Fibroblast of lung (primary cell): ENCODE results near the gene TESK1. TPM values are rescaled to one million over a fixed set of nuclear protein-coding genes. Genes with fewer than 3 reads are reported as not detected.

Experiments
- DNase-seq, 2 donors: peaks; one replicate each; pipeline versions ENCODE4 v3.0.0 to v3.0.0-alpha.2; 2010; ENCODE audit warnings: low read depth in 2 of 2
- H2AFZ ChIP-seq: 2 replicates; pipeline ENCODE4 v1.5.1; 2012; ENCODE audit warnings: low read length, control low read depth, inconsistent platforms
- H3K27ac ChIP-seq: 2 replicates; pipeline ENCODE4 v1.5.1; 2011; ENCODE audit warnings: low read length, control low read depth; ENCODE audit not compliant: insufficient read depth
- H3K27me3 ChIP-seq: 2 replicates; pipeline ENCODE4 v1.5.1; 2011; ENCODE audit warnings: mild to moderate bottlenecking, low read length; ENCODE audit not compliant: control insufficient read depth, insufficient read depth
- H3K36me3 ChIP-seq: 2 replicates; pipeline ENCODE4 v1.5.1; 2011; ENCODE audit warnings: low read length; ENCODE audit not compliant: control insufficient read depth, insufficient read depth
- H3K4me1 ChIP-seq: 2 replicates; pipeline ENCODE4 v1.5.1; 2011; ENCODE audit warnings: low read length; ENCODE audit not compliant: control insufficient read depth, insufficient read depth; ENCODE audit errors: extremely low read depth
- H3K4me2 ChIP-seq: 2 replicates; pipeline ENCODE4 v1.5.1; 2011; ENCODE audit warnings: low read length, control low read depth; ENCODE audit not compliant: insufficient read depth; ENCODE audit errors: extremely low read depth
- H3K4me3 ChIP-seq, 4 experiments: fragments of 200-600 bp in 1 of 4; sonication (generic) in 1 of 4; replicated peaks in 1 of 4; 2 replicates each; pipeline ENCODE4 v1.5.1; 2011 to 2016; ENCODE audit warnings: low read length in 4 of 4, low read depth in 3 of 4, mild to moderate bottlenecking in 3 of 4, control low read depth in 2 of 4, inconsistent platforms in 1 of 4, mixed read lengths in 1 of 4; ENCODE audit not compliant: insufficient read depth in 1 of 4; ENCODE audit errors: control extremely low read depth in 1 of 4
- H3K79me2 ChIP-seq: 2 replicates; pipeline ENCODE4 v1.5.1; 2012; ENCODE audit warnings: mild to moderate bottlenecking, low read length, inconsistent platforms; ENCODE audit not compliant: control insufficient read depth, insufficient read depth
- H3K9ac ChIP-seq: 2 replicates; pipeline ENCODE4 v1.5.1; 2011; ENCODE audit warnings: mild to moderate bottlenecking, low read length, control low read depth; ENCODE audit not compliant: insufficient read depth
- H3K9me3 ChIP-seq: 2 replicates; pipeline ENCODE4 v1.5.1; 2012; ENCODE audit warnings: low read depth, low read length; ENCODE audit not compliant: control insufficient read depth, insufficient read depth
- H4K20me1 ChIP-seq: 2 replicates; pipeline ENCODE4 v1.5.1; 2011; ENCODE audit warnings: low read length; ENCODE audit not compliant: control insufficient read depth, insufficient read depth; ENCODE audit errors: extremely low read depth
- CTCF ChIP-seq, 2 donors: IDR thresholded peaks in 1 of 2; conservative IDR thresholded peaks in 1 of 2; 1 replicate in 1 of 2; 2 replicates in 1 of 2; pipeline ENCODE4 v1.5.1; 2011 to 2012; ENCODE audit warnings: low read length in 2 of 2, control low read depth in 1 of 2, inconsistent platforms in 1 of 2, low read depth in 1 of 2, mild to moderate bottlenecking in 1 of 2
- EZH2 ChIP-seq: IDR thresholded peaks from 2 replicates; pipeline ENCODE4 v1.5.1; 2012; ENCODE audit warnings: low read length, control low read depth, mild to moderate bottlenecking; ENCODE audit errors: missing control alignments
- polyA plus RNA-seq, 2 donors: library from polyadenylated mRNA; depleted of rRNA in 1 of 2; stranded (reverse) in 1 of 2; unstranded in 1 of 2; fragments of >200 nt; gene quantifications; 2 replicates each; pipeline ENCODE4 v1.2.1, GENCODE V29; 2011 to 2012; ENCODE audit warnings: missing spikeins in 1 of 2
- total RNA-seq: library from RNA; depleted of rRNA; stranded (reverse); fragments of >200 nt; gene quantifications from 2 replicates; pipeline ENCODE4 v1.2.1, GENCODE V29; 2014

The TESK1 gene
- total and polyA plus RNA-seq, 2 donors (not counting 1 experiment from before 2014, with no cell fraction given) = 9.4 to 12.0 TPM

- no peaks in the 10 kb centered on the region for H3K9me3 ChIP-seq
- no peak overlapping the region for H3K27ac ChIP-seq
- H3K27me3 ChIP-seq = peaks cover 3% of the 10 kb centered on the region
- H3K79me2 ChIP-seq = no peaks in the 10 kb centered on the region
- no peak overlapping the region for H3K4me2 ChIP-seq
- H3K36me3 ChIP-seq = no peaks in the 10 kb centered on the region
- TF ChIP-seq CTCF (conservative IDR thresholded peaks at IDR 0.05 in 1 of 2, IDR thresholded peaks at IDR 0.05 in 1 of 2; ENCODE audit: low read depth in 1 of 2, low read length in 2 of 2) (no peak), EZH2 (no peak)
- no peak for DNase-seq
- no peak overlapping the region for H3K9ac ChIP-seq
- no peak overlapping the region for H2AFZ ChIP-seq
- no peak overlapping the region for H3K4me3 ChIP-seq
- H4K20me1 ChIP-seq = no peaks in the 10 kb centered on the region
- H3K4me1 ChIP-seq = no peaks in the 10 kb centered on the region
Observed at GRCh38 chr9:35574578-35575122, 30.4 kb upstream of the TESK1 start.

GRCh38 chr9:35575478-35575877, 29.6 kb upstream of the TESK1 start:
- Histone ChIP-seq H3K9me3 (no peaks in the 10 kb centered on the region), H3K4me1 (no peaks in the 10 kb centered on the region), H3K4me3 (no peak overlapping the region), H3K27ac (no peak overlapping the region), H4K20me1 (no peaks in the 10 kb centered on the region), H3K4me2 (no peak overlapping the region), H2AFZ (no peak overlapping the region), H3K9ac (no peak overlapping the region), H3K79me2 (no peaks in the 10 kb centered on the region), H3K27me3 (peaks cover 3% of the 10 kb centered on the region), H3K36me3 (no peaks in the 10 kb centered on the region)
- TF ChIP-seq EZH2 = no peak
- TF ChIP-seq CTCF (conservative IDR thresholded peaks at IDR 0.05 in 1 of 2, IDR thresholded peaks at IDR 0.05 in 1 of 2; ENCODE audit: low read depth in 1 of 2, low read length in 2 of 2) = no peak
- DNase-seq = no peak

- Histone ChIP-seq H3K27me3 (peaks cover 3% of the 10 kb centered on the region), H3K79me2 (no peaks in the 10 kb centered on the region), H3K4me1 (no peaks in the 10 kb centered on the region), H3K9ac (no peak overlapping the region), H3K4me3 (no peak overlapping the region), H3K27ac (no peak overlapping the region), H4K20me1 (no peaks in the 10 kb centered on the region), H3K36me3 (no peaks in the 10 kb centered on the region), H3K4me2 (no peak overlapping the region), H3K9me3 (no peaks in the 10 kb centered on the region), H2AFZ (no peak overlapping the region)
- TF ChIP-seq EZH2 (no peak), CTCF (conservative IDR thresholded peaks at IDR 0.05 in 1 of 2, IDR thresholded peaks at IDR 0.05 in 1 of 2; ENCODE audit: low read depth in 1 of 2, low read length in 2 of 2) (no peak)
- DNase-seq = peak in 1 of 2 donors; percentile 20
Observed at GRCh38 chr9:35577486-35577885, 27.6 kb upstream of the TESK1 start.
